Activated naive CD4-positive, alpha-beta T cell treated with anti-CD3 and anti-CD28 coated beads, Interleukin-2, amount 10 ng/mL, durations not matched to agents 7 days and 5 days (primary cell): Measurements from ENCODE around the gene POLR3A.
"Not testable (repeated sequence)": the region's sequence is repeated elsewhere in the genome, so short reads cannot be mapped to it uniquely, and the experiment has no call there.

Experiments used
- CTCF ChIA-PET: fragments of 350-600 bp; sonication (Branson Sonifier 250); formaldehyde crosslinking; loops from one replicate; lab custom pipeline; 2021; ENCODE audit warnings: antibody characterized with exemption; lab: Charles Lee
- DNase-seq: peaks from one replicate; pipeline ENCODE4 v3.0.0-alpha.2; 2020
- H3K27ac Mint-ChIP-seq: one replicate; pipeline ENCODE4 v1.8.0; 2021; ENCODE audit warnings: mild to moderate bottlenecking, moderate library complexity, mixed read lengths
- H3K27me3 Mint-ChIP-seq: one replicate; pipeline ENCODE4 v1.8.0; 2021; ENCODE audit warnings: mild to moderate bottlenecking, mixed read lengths
- H3K36me3 Mint-ChIP-seq: one replicate; pipeline ENCODE4 v1.8.0; 2021; ENCODE audit warnings: mixed read lengths
- H3K4me1 Mint-ChIP-seq: one replicate; pipeline ENCODE4 v1.8.0; 2021; ENCODE audit warnings: mixed read lengths
- H3K4me3 Mint-ChIP-seq: one replicate; pipeline ENCODE4 v1.8.0; 2021; ENCODE audit warnings: mild to moderate bottlenecking, moderate library complexity, mixed read lengths
- H3K9me3 Mint-ChIP-seq: one replicate; pipeline ENCODE4 v1.8.0; 2021; ENCODE audit warnings: mixed read lengths

The POLR3A gene

GRCh38 chr10:78029269-78030226, at the start of gene POLR3A:
Gene POLR3A, minus strand, starts transcription at chr10:78029515. Its CDS starts 108 bp downstream, at chr10:78029407.
- peaks cover 21% of the 10 kb centered on the region for H3K36me3 Mint-ChIP-seq
- peak within 1 kb of the TSS; percentile 97 for H3K4me3 Mint-ChIP-seq
- no peaks in the 10 kb centered on the region for H3K9me3 Mint-ChIP-seq
- CTCF ChIA-PET: interaction anchor here (0.6 to 1.0 kb wide), 3 partner anchors 8 to 214 kb away, joined by 3 read pairs; partner anchors contain the start of gene DLG5
- H3K27me3 Mint-ChIP-seq: peaks cover 3% of the 10 kb centered on the region
- peak within 1 kb of the TSS; percentile 93 for H3K27ac Mint-ChIP-seq
- peak; percentile 94 for DNase-seq
- H3K4me1 Mint-ChIP-seq: peaks cover 36% of the 10 kb centered on the region

GRCh38 chr10:78078539-78079330, 49.4 kb upstream of the POLR3A start:
- H3K27ac Mint-ChIP-seq: no peak overlapping the region
- no peak for DNase-seq
- peaks cover 3% of the 10 kb centered on the region for H3K27me3 Mint-ChIP-seq
- H3K4me1 Mint-ChIP-seq: no peaks in the 10 kb centered on the region
- H3K4me3 Mint-ChIP-seq: no peak overlapping the region
- H3K36me3 Mint-ChIP-seq: no peaks in the 10 kb centered on the region
- H3K9me3 Mint-ChIP-seq: peaks cover 6% of the 10 kb centered on the region
- CTCF ChIA-PET: no interaction called here

- H3K4me3 Mint-ChIP-seq, H3K4me1 Mint-ChIP-seq, H3K36me3 Mint-ChIP-seq, DNase-seq, H3K27me3 Mint-ChIP-seq, CTCF ChIA-PET, H3K9me3 Mint-ChIP-seq, H3K27ac Mint-ChIP-seq: not testable (repeated sequence)
These were observed 46.5 kb upstream of the POLR3A start for GRCh38 chr10:78075806-78076205.

GRCh38 chr10:78072504-78072903, 43.2 kb upstream of the POLR3A start:
- DNase-seq: no peak
- Mint-ChIP-seq H3K36me3 (no peaks in the 10 kb centered on the region), H3K9me3 (peaks cover 6% of the 10 kb centered on the region), H3K4me1 (no peaks in the 10 kb centered on the region), H3K27me3 (no peaks in the 10 kb centered on the region), H3K4me3 (no peak overlapping the region), H3K27ac (no peak overlapping the region)
- CTCF ChIA-PET: no interaction called here

- H3K36me3 Mint-ChIP-seq: no peaks in the 10 kb centered on the region
- H3K27ac Mint-ChIP-seq: no peak overlapping the region
- no peaks in the 10 kb centered on the region for H3K27me3 Mint-ChIP-seq
- CTCF ChIA-PET: interaction anchor here (0.8 kb wide), 1 partner anchor 24 kb away, joined by 3 read pairs; no protein-coding TSS in a partner anchor
- H3K9me3 Mint-ChIP-seq: peaks cover 6% of the 10 kb centered on the region
- H3K4me1 Mint-ChIP-seq: no peaks in the 10 kb centered on the region
- H3K4me3 Mint-ChIP-seq: no peak overlapping the region
- DNase-seq: no peak
These were observed 42.5 kb upstream of the POLR3A start for GRCh38 chr10:78071857-78072179.

- no peaks in the 10 kb centered on the region for H3K27me3 Mint-ChIP-seq
- no peaks in the 10 kb centered on the region for H3K36me3 Mint-ChIP-seq
- H3K4me1 Mint-ChIP-seq: no peaks in the 10 kb centered on the region
- CTCF ChIA-PET: interaction anchor here (0.8 kb wide), 1 partner anchor 24 kb away, joined by 3 read pairs; no protein-coding TSS in a partner anchor
- H3K9me3 Mint-ChIP-seq: peaks cover 6% of the 10 kb centered on the region
- H3K4me3 Mint-ChIP-seq: no peak overlapping the region
- no peak overlapping the region for H3K27ac Mint-ChIP-seq
- DNase-seq: no peak
These were observed 42.0 kb upstream of the POLR3A start for GRCh38 chr10:78071140-78071856.

GRCh38 chr10:78070726-78071125, 41.4 kb upstream of the POLR3A start:
- Mint-ChIP-seq H3K9me3 (peaks cover 6% of the 10 kb centered on the region), H3K27me3 (no peaks in the 10 kb centered on the region), H3K4me3 (no peak overlapping the region), H3K27ac (no peak overlapping the region), H3K4me1 (no peaks in the 10 kb centered on the region), H3K36me3 (no peaks in the 10 kb centered on the region)
- no peak for DNase-seq
- CTCF ChIA-PET: no interaction called here

GRCh38 chr10:78070064-78070463, 40.7 kb upstream of the POLR3A start:
- not testable (repeated sequence) for H3K4me1 Mint-ChIP-seq, DNase-seq, H3K27me3 Mint-ChIP-seq, H3K27ac Mint-ChIP-seq, H3K36me3 Mint-ChIP-seq, H3K4me3 Mint-ChIP-seq, H3K9me3 Mint-ChIP-seq
- CTCF ChIA-PET: interaction anchor here (0.9 kb wide), 1 partner anchor 24 kb away, joined by 3 read pairs; no protein-coding TSS in a partner anchor

- Mint-ChIP-seq H3K27me3 (no peaks in the 10 kb centered on the region), H3K36me3 (no peaks in the 10 kb centered on the region), H3K4me1 (no peaks in the 10 kb centered on the region), H3K27ac (no peak overlapping the region), H3K9me3 (no peaks in the 10 kb centered on the region), H3K4me3 (no peak overlapping the region)
- DNase-seq: no peak
- CTCF ChIA-PET: no interaction called here
These were observed 39.8 kb upstream of the POLR3A start for GRCh38 chr10:78069151-78069550.

GRCh38 chr10:78066728-78067430, 37.6 kb upstream of the POLR3A start:
- DNase-seq: no peak
- no peaks in the 10 kb centered on the region for H3K9me3 Mint-ChIP-seq
- no peak overlapping the region for H3K4me3 Mint-ChIP-seq
- no peaks in the 10 kb centered on the region for H3K27me3 Mint-ChIP-seq
- no peak overlapping the region for H3K27ac Mint-ChIP-seq
- peaks cover 13% of the 10 kb centered on the region for H3K4me1 Mint-ChIP-seq
- no peaks in the 10 kb centered on the region for H3K36me3 Mint-ChIP-seq
- CTCF ChIA-PET: no interaction called here

- Mint-ChIP-seq H3K4me3 (no peak overlapping the region), H3K36me3 (no peaks in the 10 kb centered on the region), H3K4me1 (peaks cover 20% of the 10 kb centered on the region), H3K27ac (no peak overlapping the region), H3K27me3 (no peaks in the 10 kb centered on the region), H3K9me3 (no peaks in the 10 kb centered on the region)
- CTCF ChIA-PET: no interaction called here
- DNase-seq: no peak
These were observed 36.7 kb upstream of the POLR3A start for GRCh38 chr10:78066012-78066411.

GRCh38 chr10:78065611-78066010, 36.3 kb upstream of the POLR3A start:
- CTCF ChIA-PET: no interaction called here
- Mint-ChIP-seq H3K27ac (no peak overlapping the region), H3K4me3 (no peak overlapping the region), H3K4me1 (peaks cover 20% of the 10 kb centered on the region), H3K27me3 (no peaks in the 10 kb centered on the region), H3K9me3 (no peaks in the 10 kb centered on the region), H3K36me3 (no peaks in the 10 kb centered on the region)
- DNase-seq: no peak

GRCh38 chr10:78064919-78065318, 35.6 kb upstream of the POLR3A start:
- H3K27me3 Mint-ChIP-seq, CTCF ChIA-PET, H3K9me3 Mint-ChIP-seq, H3K36me3 Mint-ChIP-seq, H3K27ac Mint-ChIP-seq, DNase-seq, H3K4me3 Mint-ChIP-seq: not testable (repeated sequence)
- H3K4me1 Mint-ChIP-seq: peaks cover 20% of the 10 kb centered on the region
